ENCODE results near the gene ANKRD50.

- TF ChIP-seq, protein P1, sequence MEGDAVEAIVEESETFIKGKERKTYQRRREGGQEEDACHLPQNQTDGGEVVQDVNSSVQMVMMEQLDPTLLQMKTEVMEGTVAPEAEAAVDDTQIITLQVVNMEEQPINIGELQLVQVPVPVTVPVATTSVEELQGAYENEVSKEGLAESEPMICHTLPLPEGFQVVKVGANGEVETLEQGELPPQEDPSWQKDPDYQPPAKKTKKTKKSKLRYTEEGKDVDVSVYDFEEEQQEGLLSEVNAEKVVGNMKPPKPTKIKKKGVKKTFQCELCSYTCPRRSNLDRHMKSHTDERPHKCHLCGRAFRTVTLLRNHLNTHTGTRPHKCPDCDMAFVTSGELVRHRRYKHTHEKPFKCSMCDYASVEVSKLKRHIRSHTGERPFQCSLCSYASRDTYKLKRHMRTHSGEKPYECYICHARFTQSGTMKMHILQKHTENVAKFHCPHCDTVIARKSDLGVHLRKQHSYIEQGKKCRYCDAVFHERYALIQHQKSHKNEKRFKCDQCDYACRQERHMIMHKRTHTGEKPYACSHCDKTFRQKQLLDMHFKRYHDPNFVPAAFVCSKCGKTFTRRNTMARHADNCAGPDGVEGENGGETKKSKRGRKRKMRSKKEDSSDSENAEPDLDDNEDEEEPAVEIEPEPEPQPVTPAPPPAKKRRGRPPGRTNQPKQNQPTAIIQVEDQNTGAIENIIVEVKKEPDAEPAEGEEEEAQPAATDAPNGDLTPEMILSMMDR (IDR thresholded peaks at IDR 0.05; ENCODE audit: low read depth, low read length, poor library complexity, severe bottlenecking) = no peak
- no peak for TF ChIP-seq EZH2phosphoT487 (IDR thresholded peaks at IDR 0.05; ENCODE audit: borderline replicate concordance, low read length)
These were observed 24.0 kb upstream of the ANKRD50 start for GRCh38 chr4:124736526-124736925.
